ENCODE results near the gene IZUMO1R.

The IZUMO1R gene

GRCh38 chr11:94308024-94308423, 3.6 kb downstream of the IZUMO1R start:
- DNase-seq (ENCODE audit: low read depth): no peak
- TF ChIP-seq CTCF (IDR thresholded peaks at IDR 0.05; ENCODE audit: control insufficient read depth, extremely low read depth, insufficient read depth): no peak

GRCh38 chr11:94309757-94310156, 5.4 kb downstream of the IZUMO1R start:
- no peak overlapping the region for H3K4me3 ChIP-seq (ENCODE audit: low read depth, low read length)
- no peak for TF ChIP-seq CTCF (IDR thresholded peaks at IDR 0.05; ENCODE audit: control insufficient read depth, extremely low read depth, insufficient read depth)
- DNase-seq (ENCODE audit: low read depth): no peak

More at GRCh38 chr11:94308024-94308423, 3.6 kb downstream of the IZUMO1R start:
- no peak overlapping the region for H3K4me3 ChIP-seq (ENCODE audit: low read depth, low read length)

GRCh38 chr11:94310191-94310875, 6.0 kb downstream of the IZUMO1R start:
- no peak for TF ChIP-seq CTCF (IDR thresholded peaks at IDR 0.05; ENCODE audit: control insufficient read depth, extremely low read depth, insufficient read depth)
- no peak overlapping the region for H3K4me3 ChIP-seq (ENCODE audit: low read depth, low read length)
- DNase-seq (ENCODE audit: low read depth): no peak

GRCh38 chr11:94312339-94312738, 8.0 kb downstream of the IZUMO1R start:
- no peak overlapping the region for H3K4me3 ChIP-seq (ENCODE audit: low read depth, low read length)
- no peak for DNase-seq (ENCODE audit: low read depth)
- no peak for TF ChIP-seq CTCF (IDR thresholded peaks at IDR 0.05; ENCODE audit: control insufficient read depth, extremely low read depth, insufficient read depth)

GRCh38 chr11:94314064-94314463, 9.7 kb downstream of the IZUMO1R start:
- no peak overlapping the region for H3K4me3 ChIP-seq (ENCODE audit: low read depth, low read length)
- no peak for TF ChIP-seq CTCF (IDR thresholded peaks at IDR 0.05; ENCODE audit: control insufficient read depth, extremely low read depth, insufficient read depth)
- DNase-seq (ENCODE audit: low read depth): no peak

- no peak for DNase-seq (ENCODE audit: low read depth)
- TF ChIP-seq CTCF (IDR thresholded peaks at IDR 0.05; ENCODE audit: control insufficient read depth, extremely low read depth, insufficient read depth): no peak
Observed at GRCh38 chr11:94315664-94316063, 11.3 kb downstream of the IZUMO1R start.

GRCh38 chr11:94322501-94322900, 18.1 kb downstream of the IZUMO1R start:
- no peak overlapping the region for H3K4me3 ChIP-seq (ENCODE audit: low read depth, low read length)
- no peak for TF ChIP-seq CTCF (IDR thresholded peaks at IDR 0.05; ENCODE audit: control insufficient read depth, extremely low read depth, insufficient read depth)
- DNase-seq (ENCODE audit: low read depth): no peak

More at GRCh38 chr11:94315664-94316063, 11.3 kb downstream of the IZUMO1R start:
- no peak overlapping the region for H3K4me3 ChIP-seq (ENCODE audit: low read depth, low read length)
